HCT116 (cell line): ENCODE results near the gene RNF11. TPM values are rescaled to one million over a fixed set of nuclear protein-coding genes. Genes with fewer than 3 reads are reported as not detected.

ENCODE experiments used
- ATAC-seq: fragments of 200-7000 bp; cut with Tn5 transposase; 2 replicates; pipeline ENCODE4 v1.9.1; 2020; ENCODE audit warnings: mild to moderate bottlenecking, moderate library complexity
- BruUV-seq: library from RNA; stranded (reverse); fragments of 400-500 nt; replicated peaks from 2 replicates; lab custom pipeline; 2021; lab: Mats Ljungman, UMichigan
- CTCF ChIA-PET: fragments of 300-600 bp; sonication (Branson Sonifier 250); formaldehyde crosslinking; loops from one replicate; lab custom pipeline; 2021; ENCODE audit warnings: antibody characterized with exemption; lab: Charles Lee
- POLR2A ChIA-PET: fragments of 300-600, 350-600 bp; sonication (Branson Sonifier 250); formaldehyde crosslinking; loops from one replicate; lab custom pipeline; 2021; ENCODE audit warnings: antibody characterized with exemption; lab: Charles Lee
- RAD21 ChIA-PET, 2 experiments: fragments of 300-600 bp; sonication (Branson Sonifier 250); formaldehyde crosslinking; loops; one replicate each; lab custom pipeline; 2023; ENCODE audit warnings: low total read pairs in 2 of 2; ENCODE audit not compliant: uncharacterized antibody in 2 of 2, unreplicated experiment in 2 of 2, low non-redundant PET in 1 of 2; lab: Charles Lee
- DNase-seq: peaks from one replicate; pipeline ENCODE4 v3.0.0-alpha.2; 2010; ENCODE audit warnings: low read depth, low spot score
- H2AFZ ChIP-seq: fragments of 200-600 bp; shearing (Covaris generic), sonication (generic); 2 replicates; pipeline ENCODE4 v1.6.1; 2017; ENCODE audit warnings: low read depth, mixed run types, mixed read lengths, antibody characterized with exemption, low read length; ENCODE audit not compliant: poor library complexity, severe bottlenecking
- H3K27ac ChIP-seq: 2 replicates; pipeline ENCODE4 v1.5.1; 2012; ENCODE audit warnings: low read depth, low read length
- H3K27me3 ChIP-seq: fragments of 200-600 bp; sonication (generic); 2 replicates; pipeline ENCODE4 v1.6.1; 2016; ENCODE audit warnings: mixed run types, low read length, mixed read lengths; ENCODE audit not compliant: insufficient read depth
- H3K36me3 ChIP-seq, 2 experiments: fragments of 200-500 bp in 1 of 2; fragments of 200-600 bp in 1 of 2; sonication (Bioruptor generic) in 1 of 2; sonication (generic) in 1 of 2; 2 replicates each; pipeline versions ENCODE4 v1.5.1 to v1.6.1; 2014 to 2016; ENCODE audit warnings: low read length in 2 of 2, inconsistent platforms in 1 of 2, mixed read lengths in 1 of 2, mixed run types in 1 of 2; ENCODE audit not compliant: insufficient read depth in 2 of 2, control insufficient read depth in 1 of 2
- H3K4me1 ChIP-seq, 2 experiments: fragments of 200-600 bp in 1 of 2; sonication (generic) in 1 of 2; 2 replicates each; pipeline versions ENCODE4 v1.5.1 to v1.6.1; 2012 to 2017; ENCODE audit warnings: low read length in 2 of 2, inconsistent platforms in 1 of 2, mild to moderate bottlenecking in 1 of 2, mixed read lengths in 1 of 2, mixed run types in 1 of 2, moderate library complexity in 1 of 2; ENCODE audit not compliant: insufficient read depth in 2 of 2, control insufficient read depth in 1 of 2
- H3K4me2 ChIP-seq: fragments of 200-600 bp; sonication (generic); 2 replicates; pipeline ENCODE4 v1.6.1; 2017; ENCODE audit warnings: mixed run types, low read length, mixed read lengths
- H3K4me3 ChIP-seq, 2 experiments: fragments of 200-600 bp in 1 of 2; sonication (generic) in 1 of 2; replicated peaks in 1 of 2; 2 replicates each; pipeline ENCODE4 v1.5.1; 2011 to 2016; ENCODE audit warnings: low read length in 2 of 2, control low read depth in 1 of 2, low read depth in 1 of 2, mild to moderate bottlenecking in 1 of 2, mixed read lengths in 1 of 2, mixed run types in 1 of 2
- H3K79me2 ChIP-seq: fragments of 200-600 bp; sonication (generic); 2 replicates; pipeline ENCODE4 v1.6.1; 2017; ENCODE audit warnings: mild to moderate bottlenecking, mixed run types, low read length, moderate library complexity, mixed read lengths; ENCODE audit not compliant: insufficient read depth
- H3K9ac ChIP-seq: fragments of 200-600 bp; sonication (generic); 2 replicates; pipeline ENCODE4 v1.6.1; 2016; ENCODE audit warnings: low read length, mixed read lengths
- H3K9me2 ChIP-seq: fragments of 200-600 bp; sonication (generic), shearing (Covaris generic); 2 replicates; pipeline ENCODE4 v1.6.1; 2017; ENCODE audit warnings: mixed run types, mild to moderate bottlenecking, moderate library complexity; ENCODE audit not compliant: insufficient read depth
- H3K9me3 ChIP-seq, 2 experiments: fragments of 200-500 bp in 1 of 2; fragments of 200-600 bp in 1 of 2; sonication (Bioruptor generic) in 1 of 2; sonication (generic) in 1 of 2; 2 replicates each; pipeline ENCODE4 v1.6.1; 2014 to 2017; ENCODE audit warnings: low read length in 2 of 2, mixed read lengths in 2 of 2, inconsistent platforms in 1 of 2, low read depth in 1 of 2, mild to moderate bottlenecking in 1 of 2, mixed run types in 1 of 2, moderate library complexity in 1 of 2; ENCODE audit not compliant: control insufficient read depth in 1 of 2, insufficient read depth in 1 of 2
- H4K20me1 ChIP-seq: fragments of 200-600 bp; sonication (generic), shearing (Covaris generic); 2 replicates; pipeline ENCODE4 v1.6.1; 2017; ENCODE audit warnings: mixed run types, mild to moderate bottlenecking, moderate library complexity; ENCODE audit not compliant: insufficient read depth
- EGR1 ChIP-seq: IDR thresholded peaks from 2 replicates; pipeline ENCODE4 v1.6.1; 2012; ENCODE audit warnings: low read depth
- ELF1 ChIP-seq: IDR thresholded peaks from 2 replicates; pipeline ENCODE4 v1.6.1; 2012; ENCODE audit warnings: low read depth, borderline replicate concordance
- EZH2 ChIP-seq: fragments of 200-600 bp; sonication (generic); IDR thresholded peaks from 2 replicates; pipeline ENCODE4 v1.6.1; 2017; ENCODE audit warnings: antibody characterized with exemption, mixed run types
- intact Hi-C: fragments of 100-400 bp; cut with micrococcal nuclease; formaldehyde crosslinking; loops from 2 replicates; pipeline ENCODE4 v1.10.0; 2022
- total RNA-seq: library from RNA; stranded (reverse); gene quantifications from one replicate; pipeline ENCODE4 v1.2.1, GENCODE V29; 2021; ENCODE audit not compliant: unreplicated experiment
- TF ChIP-seq, protein P1 (sequence below): IDR thresholded peaks from 2 replicates; pipeline ENCODE4 v1.6.1; 2012; ENCODE audit warnings: low read depth
- TF ChIP-seq, protein P2 (sequence below), 3 experiments: fragments of 200-600 bp in 1 of 3; sonication (generic) in 1 of 3; IDR thresholded peaks in 2 of 3; conservative IDR thresholded peaks in 1 of 3; 2 replicates each; pipeline ENCODE4 v1.5.1; 2012 to 2017; ENCODE audit warnings: low read depth in 2 of 3, low read length in 2 of 3, antibody characterized with exemption in 1 of 3, borderline replicate concordance in 1 of 3, control low read depth in 1 of 3, mild to moderate bottlenecking in 1 of 3, mixed read lengths in 1 of 3, mixed run types in 1 of 3, moderate library complexity in 1 of 3; ENCODE audit not compliant: insufficient read depth in 1 of 3

The RNF11 gene
- total RNA-seq, 1 experiment from 2014 or later, result 60.9 TPM

DNA sequence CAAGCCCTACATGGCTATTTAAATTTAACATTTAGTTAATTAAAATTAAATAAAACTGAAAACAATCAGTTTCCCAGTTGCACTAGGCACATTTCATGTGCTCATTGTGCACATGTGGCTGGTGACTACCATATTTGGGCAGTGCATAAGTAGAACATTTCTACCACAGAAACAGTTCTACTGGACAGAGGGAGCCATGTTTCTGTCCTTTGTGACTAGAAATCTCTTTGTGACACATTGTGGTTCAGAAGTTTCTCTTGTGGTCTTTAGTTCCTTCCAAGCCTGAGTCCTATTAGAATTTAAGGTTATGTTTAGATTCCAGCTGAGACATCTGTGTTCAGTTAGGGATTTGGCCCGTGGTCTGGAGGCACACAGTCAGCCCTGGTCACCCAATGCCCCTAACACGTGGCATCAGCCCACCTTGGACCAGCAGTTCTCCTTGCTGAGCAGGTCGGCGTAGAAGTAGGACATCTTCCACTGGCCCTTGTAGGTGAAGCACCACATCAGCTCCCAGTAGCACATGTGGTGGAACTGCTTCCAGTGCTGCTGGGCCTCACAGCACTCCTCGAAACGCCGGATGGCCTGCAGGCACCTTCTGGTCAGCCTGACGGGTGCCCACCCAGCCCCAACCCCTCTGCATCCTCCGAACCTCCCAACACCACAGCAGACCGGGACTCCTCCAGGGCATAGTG is 65.2 kb downstream of the RNF11 start:
- ChIA-PET CTCF (no interaction called here), RAD21 (no interaction called here), POLR2A (no interaction called here)
- Histone ChIP-seq H3K36me3 (no peaks in the 10 kb centered on the region), H3K9ac (no peak overlapping the region), H3K27ac (no peak overlapping the region), H2AFZ (no peak overlapping the region), H4K20me1 (no peaks in the 10 kb centered on the region), H3K9me3 (no peaks in the 10 kb centered on the region), H3K79me2 (no peaks in the 10 kb centered on the region), H3K4me2 (no peak overlapping the region), H3K4me1 (peaks cover 0 to 25% of the 10 kb centered on the region in 2 experiments; a peak in 3 of 4 replicates), H3K4me3 (no peak overlapping the region), H3K9me2 (no peaks in the 10 kb centered on the region), H3K27me3 (no peaks in the 10 kb centered on the region)
- TF ChIP-seq, protein P1, sequence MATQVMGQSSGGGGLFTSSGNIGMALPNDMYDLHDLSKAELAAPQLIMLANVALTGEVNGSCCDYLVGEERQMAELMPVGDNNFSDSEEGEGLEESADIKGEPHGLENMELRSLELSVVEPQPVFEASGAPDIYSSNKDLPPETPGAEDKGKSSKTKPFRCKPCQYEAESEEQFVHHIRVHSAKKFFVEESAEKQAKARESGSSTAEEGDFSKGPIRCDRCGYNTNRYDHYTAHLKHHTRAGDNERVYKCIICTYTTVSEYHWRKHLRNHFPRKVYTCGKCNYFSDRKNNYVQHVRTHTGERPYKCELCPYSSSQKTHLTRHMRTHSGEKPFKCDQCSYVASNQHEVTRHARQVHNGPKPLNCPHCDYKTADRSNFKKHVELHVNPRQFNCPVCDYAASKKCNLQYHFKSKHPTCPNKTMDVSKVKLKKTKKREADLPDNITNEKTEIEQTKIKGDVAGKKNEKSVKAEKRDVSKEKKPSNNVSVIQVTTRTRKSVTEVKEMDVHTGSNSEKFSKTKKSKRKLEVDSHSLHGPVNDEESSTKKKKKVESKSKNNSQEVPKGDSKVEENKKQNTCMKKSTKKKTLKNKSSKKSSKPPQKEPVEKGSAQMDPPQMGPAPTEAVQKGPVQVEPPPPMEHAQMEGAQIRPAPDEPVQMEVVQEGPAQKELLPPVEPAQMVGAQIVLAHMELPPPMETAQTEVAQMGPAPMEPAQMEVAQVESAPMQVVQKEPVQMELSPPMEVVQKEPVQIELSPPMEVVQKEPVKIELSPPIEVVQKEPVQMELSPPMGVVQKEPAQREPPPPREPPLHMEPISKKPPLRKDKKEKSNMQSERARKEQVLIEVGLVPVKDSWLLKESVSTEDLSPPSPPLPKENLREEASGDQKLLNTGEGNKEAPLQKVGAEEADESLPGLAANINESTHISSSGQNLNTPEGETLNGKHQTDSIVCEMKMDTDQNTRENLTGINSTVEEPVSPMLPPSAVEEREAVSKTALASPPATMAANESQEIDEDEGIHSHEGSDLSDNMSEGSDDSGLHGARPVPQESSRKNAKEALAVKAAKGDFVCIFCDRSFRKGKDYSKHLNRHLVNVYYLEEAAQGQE, result no peak
- TF ChIP-seq ELF1 (no peak), EZH2 (no peak), EGR1 (no peak)
- TF ChIP-seq, protein P2, sequence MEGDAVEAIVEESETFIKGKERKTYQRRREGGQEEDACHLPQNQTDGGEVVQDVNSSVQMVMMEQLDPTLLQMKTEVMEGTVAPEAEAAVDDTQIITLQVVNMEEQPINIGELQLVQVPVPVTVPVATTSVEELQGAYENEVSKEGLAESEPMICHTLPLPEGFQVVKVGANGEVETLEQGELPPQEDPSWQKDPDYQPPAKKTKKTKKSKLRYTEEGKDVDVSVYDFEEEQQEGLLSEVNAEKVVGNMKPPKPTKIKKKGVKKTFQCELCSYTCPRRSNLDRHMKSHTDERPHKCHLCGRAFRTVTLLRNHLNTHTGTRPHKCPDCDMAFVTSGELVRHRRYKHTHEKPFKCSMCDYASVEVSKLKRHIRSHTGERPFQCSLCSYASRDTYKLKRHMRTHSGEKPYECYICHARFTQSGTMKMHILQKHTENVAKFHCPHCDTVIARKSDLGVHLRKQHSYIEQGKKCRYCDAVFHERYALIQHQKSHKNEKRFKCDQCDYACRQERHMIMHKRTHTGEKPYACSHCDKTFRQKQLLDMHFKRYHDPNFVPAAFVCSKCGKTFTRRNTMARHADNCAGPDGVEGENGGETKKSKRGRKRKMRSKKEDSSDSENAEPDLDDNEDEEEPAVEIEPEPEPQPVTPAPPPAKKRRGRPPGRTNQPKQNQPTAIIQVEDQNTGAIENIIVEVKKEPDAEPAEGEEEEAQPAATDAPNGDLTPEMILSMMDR (IDR thresholded peaks at IDR 0.05 in 2 of 3, conservative IDR thresholded peaks at IDR 0.05 in 1 of 3; ENCODE audit: borderline replicate concordance in 1 of 3, insufficient read depth in 1 of 3, low read depth in 2 of 3, low read length in 2 of 3), result no peak
- no TSS peak for BruUV-seq
- DNase-seq (no peak), ATAC-seq (no peak)
- intact Hi-C loops, result no loop called here
